Skin of body (tissue), 2 donors: Measurements from ENCODE around the gene GATAD2A. TPM values are rescaled to one million over a fixed set of nuclear protein-coding genes. Genes with fewer than 3 reads are reported as not detected.

Source experiments
- DNase-seq: peaks from one replicate; lab custom pipeline; 2025; lab: John Stamatoyannopoulos, UW
- total RNA-seq: library from RNA; depleted of rRNA; stranded (reverse); fragments of >200 nt; gene quantifications from one replicate; pipeline ENCODE4 v1.2.3, GENCODE V29; 2014

The GATAD2A gene
- total RNA-seq, 1 donor from 2014 or later, result 24.3 TPM

DNA sequence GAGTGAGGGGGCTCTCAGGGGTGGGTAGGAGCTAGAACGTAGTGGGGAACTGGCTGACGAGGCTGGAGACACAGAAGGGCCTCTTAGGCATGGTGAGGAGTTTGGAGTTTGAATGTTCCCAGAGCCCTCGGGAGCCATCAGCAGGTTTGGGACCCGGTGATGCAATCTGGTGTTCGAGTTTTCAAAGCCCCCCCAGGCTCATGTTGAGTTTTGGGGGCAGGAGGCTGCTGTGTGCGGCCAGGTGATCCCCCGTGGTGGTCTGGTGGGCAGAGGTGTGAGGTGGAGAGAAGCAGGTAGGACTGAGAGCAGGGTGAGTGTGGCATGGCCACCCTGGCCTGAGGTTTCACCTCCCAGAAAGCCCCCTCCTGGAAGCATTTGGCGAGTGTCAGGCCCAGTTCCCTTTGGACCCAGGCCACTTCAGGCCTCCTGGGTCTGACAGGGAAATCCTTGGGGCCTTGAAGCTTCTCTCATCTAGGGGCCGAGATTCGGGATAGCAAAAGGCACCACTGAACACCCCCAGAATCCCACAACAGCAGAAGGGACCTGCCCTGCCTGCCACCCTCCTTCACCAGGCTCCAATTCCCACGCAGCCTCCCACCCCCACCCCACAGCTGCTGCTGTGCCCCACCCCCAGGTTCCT is 124.4 kb downstream of the GATAD2A start:
- no peak for DNase-seq

DNA sequence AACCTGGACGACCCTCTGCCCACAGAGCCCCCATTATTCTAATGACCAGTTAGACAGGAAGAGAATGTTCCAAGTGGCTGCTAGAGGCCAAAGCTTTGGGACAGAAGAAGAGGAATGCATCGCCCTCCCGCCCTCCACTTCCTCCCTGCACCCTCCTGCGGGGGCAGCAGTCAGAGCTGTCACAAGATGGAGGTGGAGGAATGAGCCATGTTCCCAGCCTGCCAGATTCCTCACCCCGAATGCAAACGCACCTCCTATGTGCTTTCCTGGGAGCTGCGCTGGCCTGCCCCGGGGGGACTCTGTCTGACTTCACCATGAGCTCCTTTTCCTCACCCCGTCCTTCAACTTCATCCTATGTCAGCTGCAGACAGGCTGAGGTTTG is 124.9 kb downstream of the GATAD2A start:
- no peak for DNase-seq

DNA sequence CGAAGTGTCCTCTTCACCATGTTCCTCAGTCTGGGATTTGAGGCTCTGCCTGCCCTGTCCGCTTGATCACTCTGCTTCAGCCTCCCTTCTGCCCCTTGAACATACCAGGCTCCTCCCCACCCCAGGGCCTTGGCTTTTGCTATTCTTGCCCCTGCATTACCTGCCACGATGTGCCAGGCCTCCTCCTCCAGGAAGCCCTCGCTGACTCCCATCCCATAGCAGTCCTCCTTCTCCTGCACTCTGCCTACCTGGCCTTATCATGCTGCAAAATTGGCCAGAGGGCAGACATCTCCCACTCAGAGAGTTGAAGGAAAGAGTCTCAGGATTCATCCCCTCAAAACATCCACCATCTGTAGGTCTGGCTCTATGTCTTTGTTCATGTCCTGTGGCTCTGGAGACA is 125.4 kb downstream of the GATAD2A start:
- DNase-seq, result no peak

DNA sequence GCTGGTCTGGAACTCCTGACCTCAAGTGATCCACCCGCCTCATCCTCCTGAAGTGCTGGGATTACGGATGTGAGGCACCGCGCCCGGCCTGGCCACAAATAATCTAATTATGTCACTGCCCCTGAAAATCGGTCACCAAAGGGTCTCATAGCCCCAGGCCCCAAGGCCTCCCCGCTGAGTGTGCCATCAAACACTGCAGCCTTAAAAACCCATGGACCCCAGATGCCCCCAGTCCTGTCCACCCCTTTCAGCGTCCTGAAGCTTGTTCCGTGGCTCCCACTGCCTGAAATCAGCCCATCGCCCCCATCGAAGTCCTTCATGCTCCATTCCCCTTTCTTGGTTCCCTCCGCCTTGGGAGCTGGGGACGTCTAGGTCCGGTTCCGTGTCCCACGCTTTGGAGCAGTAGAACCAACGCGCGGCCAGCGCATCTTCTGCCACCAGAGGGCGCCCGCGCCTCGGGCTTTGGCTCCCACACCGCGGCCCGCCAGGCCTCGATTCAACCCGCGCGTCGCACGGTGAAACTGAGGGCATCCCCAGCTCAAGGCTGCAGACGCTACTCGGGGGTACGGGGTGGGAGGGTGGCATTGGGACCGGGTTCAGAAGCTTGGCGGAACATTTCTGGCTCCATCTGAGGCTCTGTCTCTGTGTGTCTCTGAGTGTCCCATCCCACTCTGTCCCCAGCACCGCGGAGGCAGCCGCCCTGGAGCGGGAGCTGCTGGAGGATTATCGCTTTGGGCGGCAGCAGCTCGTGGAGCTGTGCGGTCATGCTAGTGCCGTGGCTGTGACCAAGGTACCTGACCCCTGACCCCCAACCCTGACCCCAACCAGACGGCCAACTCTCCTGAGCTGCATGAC is 126.7 kb downstream of the GATAD2A start:
- DNase-seq, result peak; percentile 52

DNA sequence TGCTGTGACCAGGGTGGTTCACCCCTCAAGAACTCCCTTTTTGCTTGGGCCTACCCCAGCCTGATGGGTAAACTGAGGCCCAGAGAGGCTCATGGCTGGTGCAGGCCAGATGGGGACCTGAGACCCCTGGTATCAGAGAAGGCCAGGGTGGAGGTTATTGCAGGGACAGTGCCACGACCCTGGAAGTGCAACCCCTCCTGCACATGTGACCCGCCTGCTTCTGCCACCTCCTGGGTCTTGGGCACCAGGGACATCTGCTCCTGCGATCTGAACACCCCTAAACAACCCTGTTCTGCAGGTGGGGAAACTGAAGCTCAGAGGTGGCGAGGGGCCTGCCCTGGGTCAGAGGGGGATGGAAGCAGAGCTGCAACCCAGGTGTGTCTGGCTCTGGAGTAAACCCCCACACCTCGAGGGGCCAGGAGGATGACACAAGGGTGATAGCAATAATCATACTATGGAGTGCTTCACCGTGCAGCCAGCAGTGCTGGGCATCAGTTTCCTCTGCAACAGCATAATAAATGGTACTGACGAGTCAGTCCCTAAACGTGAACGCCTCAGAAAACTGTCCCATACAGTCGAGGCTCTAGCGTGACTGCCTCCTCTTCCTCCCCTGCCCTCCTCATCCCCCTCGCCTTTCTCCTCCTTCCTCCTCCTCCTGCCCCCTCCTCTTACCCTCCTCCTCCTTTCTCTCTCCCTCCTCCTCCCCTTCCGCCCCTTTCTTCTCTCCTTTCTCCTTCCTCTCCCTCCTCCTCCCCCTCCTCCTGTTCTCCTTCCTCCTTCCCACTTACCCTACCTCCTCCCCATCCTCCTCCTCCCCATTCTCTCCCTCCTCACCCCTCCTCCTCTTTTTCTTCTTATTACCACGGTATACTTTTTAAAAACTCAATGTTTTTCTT is 127.6 kb downstream of the GATAD2A start:
- DNase-seq, result no peak

DNA sequence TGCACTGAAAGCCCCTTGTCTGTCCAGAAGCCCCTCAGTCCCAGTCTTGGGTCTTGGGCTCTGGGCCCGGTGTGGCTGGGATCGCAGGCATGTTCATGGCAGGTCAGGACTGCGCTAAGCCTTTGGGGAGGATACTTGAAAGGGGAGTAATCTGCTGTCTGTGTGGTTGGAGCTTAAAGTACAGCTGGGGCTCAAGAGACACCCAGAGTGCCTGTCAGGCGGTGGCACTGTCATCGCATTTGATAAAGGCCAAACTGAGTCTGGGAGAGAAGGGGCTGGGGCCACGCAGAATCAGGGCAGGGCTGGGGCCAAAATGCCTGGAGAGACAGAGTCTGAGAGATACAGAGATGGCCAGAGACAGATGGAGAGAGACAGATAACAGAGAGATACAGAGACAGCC is 128.4 kb downstream of the GATAD2A start:
- no peak for DNase-seq

DNA sequence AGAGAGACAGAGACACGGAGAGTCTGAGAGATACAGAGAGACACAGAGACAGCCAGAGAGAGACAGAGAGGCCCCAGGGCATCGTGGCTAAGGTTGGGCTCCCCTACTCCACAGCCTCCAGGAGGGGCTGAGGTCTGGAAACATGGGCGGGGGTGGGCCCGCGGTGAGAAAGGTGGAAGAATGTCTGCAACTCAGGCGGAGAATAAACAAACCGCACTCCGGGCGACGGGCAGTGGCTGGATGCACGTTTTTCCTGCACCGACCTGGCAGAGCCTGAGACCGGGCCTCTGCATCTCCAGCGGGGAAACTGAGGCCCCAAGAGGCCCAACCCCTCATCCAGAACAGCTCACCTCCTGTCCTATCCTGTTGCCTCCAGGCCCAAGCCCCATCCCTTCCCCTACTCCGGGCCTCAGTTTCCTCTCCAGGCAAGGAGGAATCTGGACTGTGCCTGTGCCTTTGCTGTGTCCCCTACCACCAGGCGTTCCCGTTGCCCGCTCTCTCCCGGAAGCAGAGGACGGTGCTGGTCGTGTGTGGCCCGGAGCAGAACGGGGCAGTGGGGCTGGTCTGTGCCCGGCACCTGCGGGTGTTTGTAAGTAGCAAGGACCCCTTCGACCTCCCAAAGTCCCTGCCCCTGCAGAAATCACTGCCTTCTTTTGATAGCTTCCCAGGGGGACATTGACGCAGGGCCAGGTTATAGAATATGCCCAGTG is 129.2 kb downstream of the GATAD2A start:
- DNase-seq, result no peak

DNA sequence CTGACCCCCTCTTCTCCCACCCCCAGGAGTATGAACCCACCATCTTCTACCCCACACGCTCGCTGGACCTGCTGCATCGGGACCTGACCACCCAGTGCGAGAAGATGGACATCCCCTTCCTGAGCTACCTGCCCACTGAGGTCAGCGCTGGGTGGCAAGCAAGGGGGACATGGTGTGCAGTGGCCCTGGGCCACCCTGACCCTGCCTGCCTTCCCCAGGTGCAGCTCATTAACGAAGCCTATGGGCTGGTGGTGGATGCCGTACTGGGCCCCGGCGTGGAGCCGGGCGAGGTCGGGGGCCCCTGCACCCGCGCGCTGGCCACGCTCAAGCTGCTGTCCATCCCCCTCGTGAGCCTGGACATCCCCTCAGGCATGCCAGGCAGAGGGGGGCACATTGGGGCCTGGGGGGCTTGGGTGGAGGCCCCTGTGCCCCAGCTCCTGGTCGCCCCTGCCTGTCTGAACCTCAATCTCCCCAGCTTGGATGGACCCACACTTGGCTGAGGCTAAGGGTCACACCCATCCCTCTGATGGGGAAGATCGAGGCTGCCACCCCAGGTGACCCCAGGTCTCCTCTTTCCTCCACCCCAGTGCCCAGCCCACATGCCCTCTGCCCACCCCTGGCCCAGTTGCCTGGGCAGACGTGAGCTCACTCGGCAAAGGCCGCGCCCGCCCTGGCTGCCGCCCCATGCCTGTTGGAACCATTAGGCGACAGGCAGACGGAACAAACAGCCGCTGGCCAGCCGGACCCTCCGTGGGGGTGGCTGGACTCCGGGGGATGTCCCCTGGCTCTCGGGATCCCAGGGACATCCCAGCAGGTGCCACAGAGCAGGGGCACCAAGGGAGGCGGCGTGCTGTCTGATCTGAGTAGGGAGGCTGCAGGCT is 130.1 kb downstream of the GATAD2A start:
- DNase-seq, result no peak

DNA sequence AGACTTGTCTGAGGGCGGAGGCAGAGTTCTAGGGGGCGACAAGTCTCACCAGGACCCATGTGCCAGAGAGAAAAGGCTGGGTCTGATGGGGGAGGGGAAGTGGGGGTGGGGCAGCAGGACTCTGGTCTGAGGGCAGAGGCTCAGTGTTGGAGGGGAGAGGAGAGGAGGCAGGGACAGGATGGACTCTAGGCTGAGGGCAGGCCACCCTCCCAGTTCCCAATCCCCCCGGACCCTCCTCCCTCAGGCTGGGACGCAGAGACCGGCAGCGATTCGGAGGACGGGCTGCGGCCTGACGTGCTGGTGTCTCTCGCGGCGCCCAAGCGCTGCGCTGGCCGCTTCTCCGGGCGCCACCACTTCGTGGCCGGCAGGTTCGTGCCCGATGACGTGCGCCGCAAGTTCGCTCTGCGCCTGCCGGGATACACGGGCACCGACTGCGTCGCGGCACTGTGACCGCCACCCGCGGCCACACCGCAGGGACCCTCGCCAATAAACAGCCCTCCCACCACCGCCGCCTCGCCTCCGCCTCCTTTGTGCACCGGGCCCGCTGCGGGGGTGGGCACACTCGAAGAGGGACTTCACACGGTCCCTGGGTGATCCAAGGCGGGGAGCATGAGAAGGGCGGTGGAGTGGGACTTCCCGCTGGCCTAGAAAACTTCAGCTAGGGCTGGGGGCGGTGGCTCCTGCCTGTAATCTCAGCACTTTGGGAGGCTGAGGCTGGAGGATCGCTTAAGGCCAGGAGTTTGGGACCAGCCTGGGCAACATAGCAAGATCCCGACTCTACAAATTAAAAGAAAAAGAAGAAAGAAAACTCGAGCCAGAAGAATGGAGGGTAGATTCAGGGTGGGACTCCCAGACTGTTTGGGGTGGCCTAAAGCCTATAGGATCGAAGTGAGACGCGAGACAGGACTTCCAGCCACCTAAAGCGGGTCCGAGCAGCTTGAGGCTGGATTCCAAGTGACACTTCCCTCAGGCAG is 131.9 kb downstream of the GATAD2A start:
- DNase-seq, result no peak

DNA sequence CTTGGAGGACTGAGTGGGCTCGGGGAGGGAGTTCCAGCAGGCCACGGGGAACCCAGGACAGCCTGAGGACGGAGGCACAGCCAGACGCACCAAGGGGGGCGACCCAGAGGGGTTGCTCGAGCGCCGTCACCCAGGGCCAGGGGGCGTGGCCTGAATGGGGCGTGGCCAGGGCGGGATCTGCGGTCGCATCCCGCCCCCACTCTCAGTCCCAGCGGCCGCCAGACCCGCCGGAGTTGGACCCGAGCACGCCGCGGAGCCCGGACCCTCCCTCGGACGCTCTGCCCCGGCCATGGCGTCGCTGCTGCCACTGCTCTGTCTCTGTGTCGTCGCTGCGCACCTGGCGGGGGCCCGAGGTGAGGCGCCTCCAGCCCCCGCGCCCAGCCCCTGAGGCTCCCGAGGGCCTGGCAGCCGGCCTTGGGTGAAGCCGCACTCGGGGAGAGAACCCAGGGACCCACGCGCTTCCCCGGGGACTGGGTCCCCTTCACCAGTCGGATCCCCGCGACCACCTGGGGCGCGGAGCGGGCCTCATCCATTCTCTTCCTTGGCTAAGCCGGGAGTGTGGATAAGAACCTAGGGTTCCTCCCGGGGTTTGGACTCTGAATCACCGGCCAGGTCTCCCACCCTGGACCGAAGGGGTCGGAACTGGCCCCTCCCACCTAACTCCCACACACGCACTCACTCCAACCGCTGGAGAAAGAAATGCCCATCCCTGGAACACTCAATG is 132.7 kb downstream of the GATAD2A start, which contains the start of gene CILP2:
CILP2 (plus strand) TSS at position 205 of the 724 bp plus-strand sequence; CDS start at position 290, 85 bp downstream.
- no peak for DNase-seq

DNA sequence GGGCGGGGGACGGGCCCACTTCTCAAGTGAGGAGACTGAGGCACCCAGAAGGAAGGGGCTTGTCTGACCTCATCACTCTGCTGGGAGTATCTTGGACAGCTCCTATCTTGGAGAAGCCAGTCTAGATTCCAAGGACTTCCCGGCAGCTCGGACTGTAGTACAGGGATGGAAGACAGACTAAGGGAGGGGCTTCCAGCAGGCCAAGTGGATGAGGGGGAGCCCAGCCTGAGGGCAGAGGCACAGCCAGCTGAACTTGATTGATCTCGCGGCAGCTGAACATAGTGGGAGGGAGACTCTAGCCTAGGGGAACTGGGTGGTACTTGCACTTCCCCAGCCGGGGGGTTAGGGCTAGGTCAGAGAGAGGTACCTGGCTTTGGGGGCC is 133.3 kb downstream of the GATAD2A start:
- no peak for DNase-seq

DNA sequence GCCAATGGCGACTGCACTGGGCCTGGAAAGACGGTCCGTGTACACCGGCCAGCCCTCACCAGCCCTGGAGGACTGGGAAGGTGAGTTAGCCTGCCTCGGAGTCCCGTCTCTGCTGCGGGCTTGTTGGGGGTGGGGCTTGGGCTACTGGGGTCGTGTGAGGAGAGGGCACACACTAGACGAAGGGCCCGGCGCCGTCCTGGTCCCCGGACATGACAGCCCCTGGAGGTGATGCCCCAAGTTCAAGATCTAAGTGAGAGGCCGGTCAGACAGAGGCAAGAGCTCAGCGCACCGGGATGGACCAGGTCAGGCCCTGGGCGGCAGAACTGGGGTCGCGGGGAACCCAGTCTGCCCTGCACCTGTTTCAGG is 134.2 kb downstream of the GATAD2A start:
- DNase-seq, result no peak

DNA sequence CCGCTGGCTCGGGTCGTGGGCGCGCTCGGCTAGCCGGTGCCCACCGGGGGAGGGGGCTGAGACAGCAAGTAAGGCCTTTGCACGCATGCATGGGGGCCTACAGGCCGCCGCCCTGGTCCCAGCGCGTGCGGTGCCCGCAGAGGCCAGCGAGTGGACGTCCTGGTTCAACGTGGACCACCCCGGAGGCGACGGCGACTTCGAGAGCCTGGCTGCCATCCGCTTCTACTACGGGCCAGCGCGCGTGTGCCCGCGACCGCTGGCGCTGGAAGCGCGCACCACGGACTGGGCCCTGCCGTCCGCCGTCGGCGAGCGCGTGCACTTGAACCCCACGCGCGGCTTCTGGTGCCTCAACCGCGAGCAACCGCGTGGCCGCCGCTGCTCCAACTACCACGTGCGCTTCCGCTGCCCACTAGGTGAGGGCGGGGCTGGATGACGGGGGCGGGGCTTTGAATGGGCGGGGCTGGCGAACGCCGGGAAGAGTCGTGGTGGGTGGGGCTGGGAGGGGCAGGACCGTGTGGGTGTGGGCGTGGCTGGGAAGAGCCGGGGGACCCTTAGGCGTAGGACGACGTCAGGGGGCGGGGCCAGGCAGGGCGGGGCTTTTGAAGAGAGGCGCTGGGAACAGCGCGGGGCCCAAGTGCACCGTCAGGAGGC is 134.7 kb downstream of the GATAD2A start:
- peak; percentile 27 for DNase-seq

DNA sequence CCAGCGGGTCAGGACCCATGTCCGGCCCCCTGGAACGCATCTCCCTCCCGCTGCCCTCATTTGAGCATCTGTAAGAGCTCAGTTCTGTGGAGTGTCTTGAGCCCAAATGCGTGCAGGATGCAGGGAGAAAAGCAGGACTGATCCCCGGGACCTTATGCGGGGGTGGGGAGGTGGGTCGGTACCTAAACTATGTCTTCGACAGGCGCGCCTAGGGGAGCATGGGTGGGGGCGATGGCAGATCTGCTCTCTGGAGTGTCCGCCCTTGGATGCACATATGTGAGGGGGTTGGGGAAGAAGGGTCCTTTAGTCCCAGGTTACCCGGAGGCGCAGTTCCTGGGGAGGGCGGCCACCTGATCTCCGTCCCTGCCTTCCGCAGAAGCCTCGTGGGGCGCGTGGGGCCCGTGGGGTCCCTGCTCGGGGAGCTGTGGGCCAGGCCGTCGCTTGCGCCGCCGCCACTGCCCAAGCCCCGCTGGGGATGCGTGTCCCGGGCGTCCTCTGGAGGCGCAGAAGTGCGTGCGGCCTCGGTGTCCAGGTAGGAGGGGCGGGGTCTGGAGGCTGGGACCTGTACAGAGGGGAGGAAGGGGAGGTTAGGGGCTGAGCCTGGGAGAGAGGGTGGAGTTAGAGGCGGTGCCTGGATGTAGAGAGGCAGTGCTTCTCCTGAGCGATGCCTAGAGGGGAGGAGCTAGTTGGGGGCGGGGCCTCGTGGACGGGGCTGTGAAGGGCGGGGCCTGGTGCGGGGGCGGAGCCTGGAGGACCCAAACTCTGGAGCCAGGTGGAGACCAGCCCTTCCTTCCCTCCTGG is 135.4 kb downstream of the GATAD2A start:
- no peak for DNase-seq

DNA sequence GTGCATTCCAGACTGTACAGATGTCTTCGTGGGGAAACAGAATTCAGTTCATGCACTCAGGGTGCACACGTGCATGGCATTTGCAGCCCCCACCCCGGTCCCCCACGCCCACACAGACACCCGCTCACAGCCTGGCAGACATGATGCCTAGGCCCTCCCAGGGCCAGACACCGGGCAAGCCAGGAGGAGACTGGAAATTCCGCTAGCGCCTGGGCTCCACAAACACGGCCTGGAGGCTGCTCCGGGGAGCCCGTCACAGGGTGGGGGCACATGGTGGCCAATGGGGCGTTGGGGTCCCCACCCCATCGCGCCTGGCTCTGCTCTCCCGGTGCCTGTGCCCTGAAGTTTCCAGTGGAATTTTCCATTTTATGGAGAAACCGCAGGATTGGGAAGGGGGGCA is 136.1 kb downstream of the GATAD2A start:
- DNase-seq, result no peak

DNA sequence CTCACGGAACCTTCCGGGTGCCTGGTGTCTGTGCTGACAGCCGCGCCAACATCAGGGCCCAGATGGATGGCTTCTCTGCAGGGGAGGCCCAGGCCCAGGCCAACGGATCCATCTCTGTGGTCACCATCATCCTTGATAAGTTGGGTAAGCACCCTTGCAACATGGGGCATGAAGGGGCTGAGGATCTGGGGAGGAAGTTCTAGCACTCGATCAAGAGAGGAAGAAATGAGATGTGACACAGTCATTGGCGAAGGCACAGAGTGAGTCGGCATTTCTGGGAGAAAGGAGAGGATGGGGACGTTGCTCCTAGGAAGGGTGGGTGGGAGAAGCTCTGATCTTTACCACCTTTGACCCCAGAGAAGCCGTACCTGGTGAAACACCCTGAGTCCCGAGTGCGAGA is 137.0 kb downstream of the GATAD2A start:
- DNase-seq, result no peak

DNA sequence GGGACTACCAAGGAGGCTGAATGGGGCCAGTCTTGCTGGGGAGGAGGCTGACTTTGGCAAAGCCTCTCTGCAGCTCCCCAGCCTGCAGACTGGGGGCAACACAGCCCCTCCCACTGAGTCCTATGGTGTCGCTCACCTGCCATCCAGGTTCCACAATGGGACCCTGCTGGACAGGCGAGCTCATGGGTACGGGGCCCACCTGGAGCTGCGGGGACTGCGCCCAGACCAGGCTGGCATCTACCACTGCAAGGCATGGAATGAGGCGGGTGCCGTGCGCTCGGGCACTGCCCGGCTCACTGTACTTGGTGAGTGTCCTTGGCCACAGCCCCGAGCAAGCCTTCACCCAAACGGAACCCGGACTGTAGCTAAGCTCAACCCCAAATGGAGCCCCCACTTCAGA is 137.6 kb downstream of the GATAD2A start:
- no peak for DNase-seq
